Fibroblast of mammary gland (primary cell): ENCODE results near the gene BPIFA1.

Source experiments
- DNase-seq: peaks from one replicate; pipeline ENCODE4 v3.0.0-alpha.2; 2010; ENCODE audit warnings: low read depth
- H3K4me3 ChIP-seq: 2 replicates; pipeline ENCODE4 v1.5.1; 2011; ENCODE audit warnings: low read depth, mild to moderate bottlenecking, low read length, moderate library complexity; ENCODE audit not compliant: control insufficient read depth
- TF ChIP-seq, protein P1 (sequence below): conservative IDR thresholded peaks from 2 replicates; pipeline ENCODE4 v1.5.1; 2011; ENCODE audit warnings: low read depth, low read length, inconsistent platforms; ENCODE audit not compliant: control insufficient read depth, insufficient read depth

The BPIFA1 gene

DNA sequence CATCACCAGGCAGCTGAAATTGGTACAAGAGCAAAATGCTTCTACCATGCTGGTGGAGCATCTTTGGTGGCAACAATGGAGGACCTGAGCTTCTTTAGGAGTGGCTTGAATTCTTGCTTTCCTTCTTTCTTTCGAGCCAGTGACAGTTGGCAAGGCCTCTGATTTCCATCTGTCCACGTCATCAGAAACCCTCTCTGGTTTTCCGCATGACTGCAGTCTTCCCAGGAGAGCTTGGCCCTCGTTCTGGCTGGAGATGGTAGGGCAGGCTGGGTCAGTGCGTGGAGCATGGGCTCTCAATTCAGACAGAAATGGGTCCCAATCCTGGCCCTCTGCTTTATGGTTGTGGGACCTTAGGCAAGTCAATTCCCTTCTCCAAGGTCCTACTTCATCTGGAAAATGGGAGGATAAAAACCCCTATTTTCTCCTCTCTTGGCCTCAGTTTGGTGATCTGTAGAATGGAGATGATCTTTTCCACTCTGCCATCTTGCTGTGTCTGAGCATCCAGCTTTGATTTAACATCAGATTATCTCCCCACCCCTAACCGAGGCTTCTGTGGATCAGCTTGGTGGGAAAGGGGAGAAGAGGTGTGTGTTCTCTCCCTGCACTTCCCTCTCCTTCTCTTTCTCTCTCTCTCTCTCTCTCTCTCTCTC lies 43.6 kb downstream of the BPIFA1 start:
- TF ChIP-seq, protein P1, sequence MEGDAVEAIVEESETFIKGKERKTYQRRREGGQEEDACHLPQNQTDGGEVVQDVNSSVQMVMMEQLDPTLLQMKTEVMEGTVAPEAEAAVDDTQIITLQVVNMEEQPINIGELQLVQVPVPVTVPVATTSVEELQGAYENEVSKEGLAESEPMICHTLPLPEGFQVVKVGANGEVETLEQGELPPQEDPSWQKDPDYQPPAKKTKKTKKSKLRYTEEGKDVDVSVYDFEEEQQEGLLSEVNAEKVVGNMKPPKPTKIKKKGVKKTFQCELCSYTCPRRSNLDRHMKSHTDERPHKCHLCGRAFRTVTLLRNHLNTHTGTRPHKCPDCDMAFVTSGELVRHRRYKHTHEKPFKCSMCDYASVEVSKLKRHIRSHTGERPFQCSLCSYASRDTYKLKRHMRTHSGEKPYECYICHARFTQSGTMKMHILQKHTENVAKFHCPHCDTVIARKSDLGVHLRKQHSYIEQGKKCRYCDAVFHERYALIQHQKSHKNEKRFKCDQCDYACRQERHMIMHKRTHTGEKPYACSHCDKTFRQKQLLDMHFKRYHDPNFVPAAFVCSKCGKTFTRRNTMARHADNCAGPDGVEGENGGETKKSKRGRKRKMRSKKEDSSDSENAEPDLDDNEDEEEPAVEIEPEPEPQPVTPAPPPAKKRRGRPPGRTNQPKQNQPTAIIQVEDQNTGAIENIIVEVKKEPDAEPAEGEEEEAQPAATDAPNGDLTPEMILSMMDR = no peak
- no peak overlapping the region for H3K4me3 ChIP-seq
- DNase-seq = no peak

DNA sequence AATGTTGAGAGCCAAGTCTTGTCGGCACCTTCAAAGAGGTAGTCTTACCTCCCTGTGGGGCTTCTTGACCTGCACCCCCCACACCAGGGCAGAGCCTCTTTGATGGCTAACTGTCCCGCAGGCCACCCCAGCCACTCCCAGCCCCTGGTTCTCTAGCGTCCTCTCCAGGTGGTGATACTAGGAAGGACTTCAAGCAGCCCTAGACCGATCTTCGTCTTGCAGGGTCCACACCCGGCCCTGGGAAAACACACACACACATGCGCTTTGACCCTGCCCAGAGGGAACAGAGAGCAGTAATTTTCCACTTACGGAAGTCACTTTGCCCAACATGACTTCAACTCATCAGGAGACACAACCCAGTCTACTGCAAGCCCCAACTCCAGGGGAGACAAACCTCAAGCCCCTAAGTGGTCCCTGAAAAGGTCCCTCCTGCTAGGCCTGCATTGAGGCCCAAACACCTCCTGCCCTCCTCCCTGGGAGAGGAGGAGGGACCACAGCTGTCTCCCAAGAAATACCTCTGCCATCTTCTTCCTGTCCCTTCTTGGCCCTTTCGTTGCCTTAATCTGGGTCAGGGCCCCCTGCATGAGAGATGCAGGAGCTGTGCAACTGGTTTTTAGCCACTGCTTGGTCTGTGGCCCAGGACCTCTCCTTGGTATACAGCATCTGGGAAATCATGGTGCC lies 44.3 kb downstream of the BPIFA1 start:
- no peak for DNase-seq
- TF ChIP-seq, protein P1 = no peak
- no peak overlapping the region for H3K4me3 ChIP-seq

DNA sequence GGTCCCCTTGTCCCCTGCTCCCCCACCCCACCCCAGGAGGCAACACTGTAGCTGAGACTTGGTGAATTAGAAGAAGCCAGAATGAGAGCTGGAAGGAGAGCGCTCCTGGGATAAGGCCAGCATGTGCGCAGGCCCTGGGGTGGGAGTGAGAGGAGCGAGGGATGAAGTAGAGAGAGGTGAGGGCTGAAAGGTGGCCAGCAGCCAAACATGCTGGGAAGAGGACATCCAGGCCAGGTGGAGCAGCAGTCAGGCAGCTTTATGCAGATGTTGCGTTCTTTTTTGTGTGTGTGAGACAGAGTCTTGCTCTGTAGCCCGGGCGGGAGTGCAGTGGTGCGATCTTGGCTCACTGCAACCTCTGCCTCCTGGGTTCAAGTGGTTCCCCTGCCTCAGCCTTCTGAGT lies 45.0 kb downstream of the BPIFA1 start:
- no peak overlapping the region for H3K4me3 ChIP-seq
- TF ChIP-seq, protein P1 = no peak
- no peak for DNase-seq

DNA sequence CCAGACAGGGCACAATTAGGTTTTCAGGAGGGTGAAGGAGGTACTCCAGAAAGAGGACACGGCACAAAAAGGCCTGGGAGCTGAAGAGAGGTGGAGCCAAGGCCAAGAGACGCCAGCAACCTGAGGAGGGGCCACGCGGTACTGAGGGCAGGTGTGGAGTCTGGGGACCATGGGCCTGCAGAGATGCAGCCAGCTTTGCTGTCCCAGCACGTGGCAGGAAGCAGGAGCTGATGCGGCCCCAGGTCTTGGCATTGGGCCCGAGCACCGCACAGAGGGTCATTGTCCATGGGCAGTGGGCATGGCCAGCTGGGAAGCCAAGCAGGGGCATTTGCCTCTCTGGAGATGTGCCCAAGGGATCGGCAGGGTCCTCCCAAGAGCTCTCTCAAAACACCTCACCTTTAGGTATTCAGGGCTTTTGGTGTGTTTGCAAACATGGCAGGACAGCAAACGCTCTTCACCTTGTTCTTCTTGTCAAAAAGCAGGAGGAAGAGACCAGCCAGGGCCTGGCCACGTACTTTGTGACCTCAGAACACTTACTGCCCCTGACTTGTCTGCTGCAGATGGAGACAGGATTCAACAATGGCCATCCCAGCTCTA lies 45.9 kb downstream of the BPIFA1 start:
- DNase-seq = no peak
- H3K4me3 ChIP-seq = no peak overlapping the region
- TF ChIP-seq, protein P1 = no peak

DNA sequence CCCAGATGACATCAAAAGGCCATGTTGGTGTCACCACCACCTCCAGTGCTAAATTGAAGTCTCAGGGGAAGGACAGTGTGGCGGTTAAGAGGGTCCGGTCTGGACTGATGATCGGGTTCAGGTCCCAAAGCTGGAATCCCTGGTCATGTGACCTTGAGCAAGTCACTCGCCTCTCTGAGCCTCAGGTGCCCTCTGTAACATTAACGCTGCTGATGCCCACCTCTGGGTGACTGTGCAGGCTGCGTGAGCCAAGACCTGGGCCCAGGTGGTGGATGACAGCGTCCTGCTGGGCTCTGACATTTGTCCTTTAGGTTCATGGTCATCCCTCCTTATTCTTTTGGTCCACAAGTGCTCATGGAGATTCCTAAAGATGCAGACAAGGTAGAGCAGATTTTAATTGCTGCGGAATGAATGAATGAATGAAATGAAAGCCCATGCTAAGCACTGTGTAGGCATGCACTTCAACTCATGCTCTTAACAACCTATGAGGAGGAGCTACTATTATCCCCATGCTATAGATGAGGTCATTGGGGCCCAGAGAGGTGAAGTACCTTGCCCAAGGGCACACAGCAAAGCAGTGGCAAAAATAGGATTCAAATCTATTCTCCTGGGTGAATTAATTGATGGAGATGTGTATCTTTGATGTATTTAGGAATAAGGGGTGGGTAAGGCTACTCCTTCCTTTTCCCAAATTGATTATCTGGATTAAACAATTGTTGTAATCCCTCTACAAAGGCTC lies 46.6 kb downstream of the BPIFA1 start:
- DNase-seq = no peak
- TF ChIP-seq, protein P1 = no peak
- no peak overlapping the region for H3K4me3 ChIP-seq

DNA sequence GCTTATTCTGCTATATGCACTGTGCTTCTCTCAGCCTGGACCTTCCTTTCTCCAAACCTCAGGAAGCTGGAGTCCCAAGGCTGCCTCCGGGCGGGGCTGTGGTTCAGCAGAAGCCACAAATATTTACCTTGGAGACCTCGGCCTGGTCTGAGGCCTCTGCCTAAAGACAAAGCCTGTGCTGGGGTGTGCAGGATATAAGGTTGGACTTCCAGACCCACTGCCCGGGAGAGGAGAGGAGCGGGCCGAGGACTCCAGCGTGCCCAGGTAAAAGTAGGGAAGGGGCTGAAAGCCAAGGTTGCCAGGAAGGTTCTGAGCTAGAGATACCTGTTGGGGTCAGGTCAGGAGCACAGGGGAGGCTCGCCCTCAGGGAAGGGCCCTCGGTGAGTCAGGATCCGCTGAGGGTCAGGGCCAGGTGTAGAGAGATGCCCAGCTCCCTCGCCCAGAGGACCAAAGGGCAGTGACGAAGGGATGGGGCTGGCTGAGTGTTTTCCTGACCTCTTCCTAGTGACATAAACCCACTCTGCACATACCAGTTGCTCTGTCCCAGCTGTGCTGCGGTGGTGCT lies 47.3 kb downstream of the BPIFA1 start, which contains the start of gene BPIFB1:
TSS of gene BPIFB1 (plus strand) at position 224 of the 565 bp plus-strand sequence. CDS start 2,860 bp downstream, outside the sequence.
- TF ChIP-seq, protein P1 = no peak
- no peak within 1 kb of the TSS for H3K4me3 ChIP-seq
- no peak for DNase-seq
